Upper lobe of left lung (tissue), 6 donors: ENCODE measurements around the gene SUPT5H. TPM values are rescaled to one million over a fixed set of nuclear protein-coding genes. Genes with fewer than 3 reads are reported as not detected.

Source experiments
- ATAC-seq, 2 donors: fragments of 200-7000 bp; cut with Tn5 transposase; one replicate each; pipeline ENCODE4 v1.9.1; 2022; ENCODE audit warnings: mild to moderate bottlenecking in 2 of 2, moderate library complexity in 2 of 2; ENCODE audit not compliant: low FRiP score in 2 of 2
- DNase-seq, 2 donors: peaks; one replicate each; pipeline ENCODE4 v3.0.0-alpha.2; 2019 to 2020
- H3K27ac ChIP-seq, 4 donors: fragments of 200-600 bp; sonication (generic); one replicate each; pipeline ENCODE4 v1.5.1; 2016 to 2019
- H3K27me3 ChIP-seq, 4 donors: fragments of 200-600 bp; sonication (generic); one replicate each; pipeline ENCODE4 v1.5.1; 2017 to 2019
- H3K36me3 ChIP-seq, 4 donors: fragments of 200-600 bp; sonication (generic); one replicate each; pipeline ENCODE4 v1.5.1; 2016 to 2019
- H3K4me1 ChIP-seq, 4 donors: fragments of 200-600 bp; sonication (generic); one replicate each; pipeline ENCODE4 v1.5.1; 2018 to 2019
- H3K4me3 ChIP-seq, 4 donors: fragments of 200-600 bp; sonication (generic); one replicate each; pipeline ENCODE4 v1.5.1; 2017 to 2019; ENCODE audit warnings: mild to moderate bottlenecking in 2 of 4, moderate library complexity in 1 of 4
- H3K9me3 ChIP-seq, 4 donors: fragments of 200-600 bp; sonication (generic); one replicate each; pipeline ENCODE4 v1.5.1; 2018 to 2019
- CTCF ChIP-seq, 6 experiments: fragments of 450-650 bp in 4 of 6; fragments of 200-600 bp in 2 of 6; sonication (generic) in 2 of 6; IDR thresholded peaks; one replicate each; pipeline ENCODE4 v1.5.1; 2016 to 2019; ENCODE audit warnings: antibody characterized with exemption in 6 of 6
- EP300 ChIP-seq, 4 donors: sonication (generic); formaldehyde crosslinking; IDR thresholded peaks; one replicate each; pipeline ENCODE4 v1.5.1; 2017; ENCODE audit warnings: antibody characterized with exemption in 4 of 4, control low read depth in 2 of 4
- POLR2A ChIP-seq, 4 donors: fragments of 450-650 bp; IDR thresholded peaks; one replicate each; pipeline ENCODE4 v1.5.1; 2016 to 2017; ENCODE audit warnings: antibody characterized with exemption in 4 of 4, mild to moderate bottlenecking in 2 of 4
- POLR2AphosphoS5 ChIP-seq, 2 donors: sonication (generic); formaldehyde crosslinking; IDR thresholded peaks; one replicate each; pipeline ENCODE4 v1.5.1; 2017; ENCODE audit warnings: antibody characterized with exemption in 2 of 2
- whole genome bisulfite sequencing, 2 donors: methylation state at CpG; one replicate each; pipeline ENCODE4 v1.1.5; 2017 to 2018; 5-methylcytosine and 5-hydroxymethylcytosine counted together
- total RNA-seq, 6 donors: library from RNA; depleted of rRNA in 4 of 6; stranded (reverse); fragments of >200 nt in 4 of 6; gene quantifications; one replicate each; pipeline versions ENCODE4 v1.1.0 to v1.2.1, GENCODE V29; 2016 to 2021
- donor health status: DM: no; HTN: no; CAD: no; lungs with moderate emphysema.
- donor health status: DM: no; HTN: yes; CAD: no; lungs with severe emphysema.

Gene SUPT5H
- total RNA-seq, 6 donors from 2014 or later = 94.9 to 183 (median 111) TPM

- DNase-seq = no peak
- Histone ChIP-seq H3K36me3 (no peaks in the 10 kb centered on the region), H3K4me3 (no peak overlapping the region), H3K9me3 (no peaks in the 10 kb centered on the region), H3K4me1 (peaks cover 2 to 10% (median 5%) of the 10 kb centered on the region in 4 donors), H3K27ac (no peak overlapping the region), H3K27me3 (peaks cover 0 to 27% (median 14%) of the 10 kb centered on the region in 4 donors)
- TF ChIP-seq POLR2A (IDR thresholded peaks at IDR 0.05) = no peak
- WGBS, 2 donors = 56 to 71% methylated on average over 1 to 2 of the region's 2 CpGs
- no peak for ATAC-seq
Measured at GRCh38 chr19:39509233-39509632, 63.9 kb downstream of the SUPT5H start.

GRCh38 chr19:39512988-39513387 is 67.6 kb downstream of the SUPT5H start:
- no peak overlapping the region for H3K4me3 ChIP-seq
- ATAC-seq (no peak), DNase-seq (no peak)
- 48 to 59% methylated on average over 2 of the region's 2 CpGs for WGBS, 2 donors
- H3K27ac ChIP-seq = no peak overlapping the region
- no peaks in the 10 kb centered on the region for H3K36me3 ChIP-seq
- TF ChIP-seq POLR2AphosphoS5 (IDR thresholded peaks at IDR 0.05) (no peak), CTCF (IDR thresholded peaks at IDR 0.05) (no peak), EP300 (IDR thresholded peaks at IDR 0.05) (no peak), POLR2A (IDR thresholded peaks at IDR 0.05) (no peak)
- H3K9me3 ChIP-seq = no peaks in the 10 kb centered on the region
- peaks cover 0 to 29% (median 17%) of the 10 kb centered on the region in 4 donors for H3K27me3 ChIP-seq
- H3K4me1 ChIP-seq = peaks cover 9 to 18% (median 12%) of the 10 kb centered on the region in 4 donors

- DNase-seq (peak in 1 of 2 donors; percentile 79), ATAC-seq (peak; percentile 9 to 25)
- H3K4me1 ChIP-seq = peaks cover 9 to 18% (median 12%) of the 10 kb centered on the region in 4 donors
- H3K9me3 ChIP-seq = no peaks in the 10 kb centered on the region
- peak within 1 kb of the TSS in 3 of 4 donors; percentile 6 to 36 (median 19) for H3K4me3 ChIP-seq
- no peaks in the 10 kb centered on the region for H3K36me3 ChIP-seq
- no peak within 1 kb of the TSS for H3K27ac ChIP-seq
- WGBS, 2 donors = 0 to 1% methylated on average over 10 to 32 of the region's 56 CpGs
- peaks cover 0 to 29% (median 16%) of the 10 kb centered on the region in 4 donors for H3K27me3 ChIP-seq
- no peak for TF ChIP-seq POLR2AphosphoS5 (IDR thresholded peaks at IDR 0.05)
- TF ChIP-seq EP300 (IDR thresholded peaks at IDR 0.05) = no peak
- no peak for TF ChIP-seq CTCF (IDR thresholded peaks at IDR 0.05)
- no peak for TF ChIP-seq POLR2A (IDR thresholded peaks at IDR 0.05)
Measured at GRCh38 chr19:39514840-39515550, 69.6 kb downstream of the SUPT5H start, which contains the start of gene SELENOV. Gene SELENOV (plus strand): TSS chr19:39515139. CDS start chr19:39515213, 74 bp downstream.

- Histone ChIP-seq H3K27ac (no peak overlapping the region), H3K9me3 (no peaks in the 10 kb centered on the region), H3K4me1 (peaks cover 9 to 18% (median 12%) of the 10 kb centered on the region in 4 donors), H3K4me3 (peak overlapping the region in 3 of 4 donors; percentile 6 to 36 (median 19)), H3K27me3 (peaks cover 0 to 29% (median 16%) of the 10 kb centered on the region in 4 donors), H3K36me3 (no peaks in the 10 kb centered on the region)
- DNase-seq (peak in 1 of 2 donors; percentile 81), ATAC-seq (peak in 1 of 2 donors; percentile 38)
- WGBS, 2 donors = 3 to 4% methylated on average over 5 to 22 of the region's 44 CpGs
- TF ChIP-seq POLR2A (IDR thresholded peaks at IDR 0.05) (no peak), POLR2AphosphoS5 (IDR thresholded peaks at IDR 0.05) (no peak), CTCF (IDR thresholded peaks at IDR 0.05) (no peak), EP300 (IDR thresholded peaks at IDR 0.05) (no peak)
Measured at GRCh38 chr19:39515551-39516191, 70.3 kb downstream of the SUPT5H start.

- Histone ChIP-seq H3K36me3 (no peaks in the 10 kb centered on the region), H3K27me3 (peaks cover 0 to 29% (median 16%) of the 10 kb centered on the region in 4 donors), H3K27ac (no peak overlapping the region), H3K4me1 (peaks cover 9 to 18% (median 12%) of the 10 kb centered on the region in 4 donors), H3K4me3 (no peak overlapping the region), H3K9me3 (no peaks in the 10 kb centered on the region)
- DNase-seq = no peak
- TF ChIP-seq CTCF (IDR thresholded peaks at IDR 0.05) (no peak), POLR2AphosphoS5 (IDR thresholded peaks at IDR 0.05) (no peak), POLR2A (IDR thresholded peaks at IDR 0.05) (no peak), EP300 (IDR thresholded peaks at IDR 0.05) (no peak)
- 41 to 50% methylated on average over 6 of the region's 6 CpGs for WGBS, 2 donors
- peak in 1 of 2 donors; percentile 15 for ATAC-seq
Measured at GRCh38 chr19:39516270-39516669, 70.9 kb downstream of the SUPT5H start.
